Measurements from ENCODE around the gene SND1. TPM values are rescaled to one million over a fixed set of nuclear protein-coding genes. Genes with fewer than 3 reads are reported as not detected.

Gene SND1
- polyA plus RNA-seq, 3 donors: 46.5 to 97.3 (median 79.8) TPM

DNA sequence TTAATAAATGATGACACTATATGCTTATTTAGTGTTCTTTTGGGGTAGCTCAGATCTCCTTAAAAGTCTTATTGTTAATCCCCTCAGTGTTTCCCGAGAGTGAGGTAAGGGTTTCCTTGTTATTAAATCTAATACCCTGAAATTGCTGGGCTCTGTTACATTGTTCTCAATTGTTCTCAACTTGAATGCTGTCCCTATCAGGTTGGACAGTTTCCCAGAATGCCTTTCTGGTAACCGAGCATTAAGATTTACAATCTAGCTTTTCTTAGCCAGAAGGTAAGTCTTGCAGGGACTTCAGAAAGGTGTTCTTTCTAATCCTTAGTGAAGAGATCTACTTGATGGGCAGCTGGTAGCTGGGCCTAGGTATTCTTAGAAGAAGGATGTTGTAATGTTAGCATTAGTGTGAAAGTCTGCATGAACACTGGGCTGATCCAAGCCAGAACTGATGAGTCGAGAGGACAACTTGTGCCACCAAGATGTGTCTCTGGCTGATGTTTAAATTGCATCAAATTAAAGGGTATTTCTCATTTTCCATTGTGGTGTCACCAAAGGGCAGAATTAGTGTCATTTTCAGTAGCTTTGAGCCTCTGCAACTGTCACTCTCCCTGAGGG lies 89.9 kb downstream of the SND1 start:
- Histone ChIP-seq H4K20me1 (ENCODE audit: insufficient read depth, low read length) (peaks cover 77% of the 10 kb centered on the region), H3K79me2 (ENCODE audit: insufficient read depth, low read length) (peaks cover 81% of the 10 kb centered on the region), H3K9me3 (replicated peaks in 1 of 2; ENCODE audit: control insufficient read depth in 1 of 2, insufficient read depth in 1 of 2, low read length in 2 of 2) (no peaks in the 10 kb centered on the region), H2AFZ (ENCODE audit: insufficient read depth, low read depth, low read length, poor library complexity, severe bottlenecking) (no peak overlapping the region), H3K27me3 (ENCODE audit: control insufficient read depth in 2 of 2, insufficient read depth in 2 of 2, low read length in 2 of 2) (no peaks in the 10 kb centered on the region), H3K4me3 (replicated peaks in 1 of 3; ENCODE audit: low read depth in 2 of 3, low read length in 3 of 3) (no peak overlapping the region), H3K27ac (ENCODE audit: low read depth in 1 of 2, low read length in 2 of 2) (no peak overlapping the region), H3K4me2 (replicated peaks; ENCODE audit: extremely low read depth, low read length, poor library complexity, severe bottlenecking) (no peak overlapping the region), H3K36me3 (replicated peaks in 1 of 2; ENCODE audit: control insufficient read depth in 1 of 2, insufficient read depth in 2 of 2, low read length in 2 of 2) (peaks cover 2 to 90% of the 10 kb centered on the region in 2 donors), H3K4me1 (ENCODE audit: control insufficient read depth in 1 of 2, insufficient read depth in 2 of 2, low read length in 2 of 2) (no peaks in the 10 kb centered on the region), H3K9ac (ENCODE audit: insufficient read depth, low read length, poor library complexity, severe bottlenecking) (no peak overlapping the region)
- 100% methylated on average over 1 of the region's 3 CpGs for WGBS (ENCODE audit: insufficient coverage)
- Mint-ChIP-seq H3K36me3 (peaks cover 19 to 59% of the 10 kb centered on the region in 2 donors), H3K27me3 (ENCODE audit: low read depth in 3 of 3) (no peaks in the 10 kb centered on the region), H3K9me3 (no peaks in the 10 kb centered on the region), H3K4me3 (no peak overlapping the region), H3K27ac (no peak overlapping the region), H3K4me1 (no peaks in the 10 kb centered on the region)
- TF ChIP-seq, protein P1, sequence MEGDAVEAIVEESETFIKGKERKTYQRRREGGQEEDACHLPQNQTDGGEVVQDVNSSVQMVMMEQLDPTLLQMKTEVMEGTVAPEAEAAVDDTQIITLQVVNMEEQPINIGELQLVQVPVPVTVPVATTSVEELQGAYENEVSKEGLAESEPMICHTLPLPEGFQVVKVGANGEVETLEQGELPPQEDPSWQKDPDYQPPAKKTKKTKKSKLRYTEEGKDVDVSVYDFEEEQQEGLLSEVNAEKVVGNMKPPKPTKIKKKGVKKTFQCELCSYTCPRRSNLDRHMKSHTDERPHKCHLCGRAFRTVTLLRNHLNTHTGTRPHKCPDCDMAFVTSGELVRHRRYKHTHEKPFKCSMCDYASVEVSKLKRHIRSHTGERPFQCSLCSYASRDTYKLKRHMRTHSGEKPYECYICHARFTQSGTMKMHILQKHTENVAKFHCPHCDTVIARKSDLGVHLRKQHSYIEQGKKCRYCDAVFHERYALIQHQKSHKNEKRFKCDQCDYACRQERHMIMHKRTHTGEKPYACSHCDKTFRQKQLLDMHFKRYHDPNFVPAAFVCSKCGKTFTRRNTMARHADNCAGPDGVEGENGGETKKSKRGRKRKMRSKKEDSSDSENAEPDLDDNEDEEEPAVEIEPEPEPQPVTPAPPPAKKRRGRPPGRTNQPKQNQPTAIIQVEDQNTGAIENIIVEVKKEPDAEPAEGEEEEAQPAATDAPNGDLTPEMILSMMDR (IDR thresholded peaks at IDR 0.05): no peak
- DNase-seq: no peak
- intact Hi-C loops (cut with micrococcal nuclease): no loop called here

DNA sequence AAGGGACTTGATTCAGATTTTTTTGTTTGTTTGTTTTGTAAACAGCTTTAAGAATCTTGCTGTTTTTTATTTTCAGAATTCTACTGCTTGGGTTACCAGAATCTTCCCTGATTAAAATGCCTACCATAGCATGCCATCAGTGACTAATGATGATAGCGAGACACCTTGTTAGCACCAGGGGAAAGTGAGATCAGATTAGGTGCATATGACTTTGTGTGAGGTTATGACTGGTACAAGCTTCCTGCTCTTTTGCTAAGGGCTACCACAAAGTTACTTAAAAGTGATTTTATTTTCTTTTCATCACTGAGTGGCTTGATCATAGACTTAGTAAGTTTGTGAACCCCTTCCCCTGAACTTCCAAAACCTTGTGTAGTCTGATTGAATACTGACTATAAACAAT lies 93.5 kb downstream of the SND1 start:
- Histone ChIP-seq H3K4me1 (ENCODE audit: control insufficient read depth in 1 of 2, insufficient read depth in 2 of 2, low read length in 2 of 2) (no peaks in the 10 kb centered on the region), H3K79me2 (ENCODE audit: insufficient read depth, low read length) (peaks cover 86% of the 10 kb centered on the region), H2AFZ (ENCODE audit: insufficient read depth, low read depth, low read length, poor library complexity, severe bottlenecking) (no peak overlapping the region), H3K36me3 (replicated peaks in 1 of 2; ENCODE audit: control insufficient read depth in 1 of 2, insufficient read depth in 2 of 2, low read length in 2 of 2) (peaks cover 0 to 81% of the 10 kb centered on the region in 2 donors), H4K20me1 (ENCODE audit: insufficient read depth, low read length) (peaks cover 80% of the 10 kb centered on the region), H3K9ac (ENCODE audit: insufficient read depth, low read length, poor library complexity, severe bottlenecking) (no peak overlapping the region), H3K4me2 (replicated peaks; ENCODE audit: extremely low read depth, low read length, poor library complexity, severe bottlenecking) (no peak overlapping the region), H3K4me3 (replicated peaks in 1 of 3; ENCODE audit: low read depth in 2 of 3, low read length in 3 of 3) (no peak overlapping the region), H3K27ac (ENCODE audit: low read depth in 1 of 2, low read length in 2 of 2) (no peak overlapping the region), H3K9me3 (replicated peaks in 1 of 2; ENCODE audit: control insufficient read depth in 1 of 2, insufficient read depth in 1 of 2, low read length in 2 of 2) (no peaks in the 10 kb centered on the region), H3K27me3 (ENCODE audit: control insufficient read depth in 2 of 2, insufficient read depth in 2 of 2, low read length in 2 of 2) (no peaks in the 10 kb centered on the region)
- intact Hi-C loops (cut with micrococcal nuclease): no loop called here
- H3K27me3 Mint-ChIP-seq (ENCODE audit: low read depth in 3 of 3): no peaks in the 10 kb centered on the region
- no peaks in the 10 kb centered on the region for H3K4me1 Mint-ChIP-seq
- no peak overlapping the region for H3K4me3 Mint-ChIP-seq
- no peaks in the 10 kb centered on the region for H3K9me3 Mint-ChIP-seq
- H3K27ac Mint-ChIP-seq: no peak overlapping the region
- peaks cover 30 to 56% of the 10 kb centered on the region in 2 donors for H3K36me3 Mint-ChIP-seq
- WGBS (ENCODE audit: insufficient coverage): no CpG with 5 or more reads among the region's 1 CpG
- TF ChIP-seq, protein P1 (IDR thresholded peaks at IDR 0.05): no peak
- no peak for DNase-seq

All from CD14-positive monocyte (primary cell).